Brain microvascular endothelial cell (primary cell): ENCODE results near the gene MAD1L1.
A peak's percentile ranks its signal among the peaks of the same experiment; 100 is the strongest.

ENCODE experiments used
- DNase-seq: peaks from one replicate; pipeline ENCODE4 v3.0.0-alpha.2; 2020
- H3K27ac ChIP-seq: fragments of 250-450 bp; sonication (Bioruptor Pico); 2 replicates; pipeline ENCODE4 v1.5.1; 2020; ENCODE audit warnings: mild to moderate bottlenecking, moderate library complexity
- H3K27me3 ChIP-seq: fragments of 250-450 bp; sonication (Bioruptor Pico); replicated peaks from 2 replicates; pipeline ENCODE4 v1.5.1; 2020; ENCODE audit warnings: mild to moderate bottlenecking
- H3K36me3 ChIP-seq: fragments of 250-450 bp; sonication (Bioruptor Pico); replicated peaks from 2 replicates; pipeline ENCODE4 v1.5.1; 2020; ENCODE audit warnings: mild to moderate bottlenecking
- H3K4me3 ChIP-seq: 2 replicates; pipeline ENCODE4 v1.5.1; 2011; ENCODE audit warnings: low read depth, mild to moderate bottlenecking, control low read depth, low read length, moderate library complexity
- CTCF ChIP-seq: IDR thresholded peaks from 2 replicates; pipeline ENCODE4 v1.5.1; 2011; ENCODE audit warnings: low read depth, mild to moderate bottlenecking, moderate library complexity, low read length, control low read depth, inconsistent platforms; ENCODE audit errors: missing control alignments
- in situ Hi-C: cut with HindIII; loops from 2 replicates; pipeline ENCODE4 v1.10.0; 2017; ENCODE audit warnings: low sequenced_read_pairs, low pct_ligation_motif_present

The MAD1L1 gene

GRCh38 chr7:2116989-2117591, 115.7 kb downstream of the MAD1L1 start:
- DNase-seq: no peak
- Histone ChIP-seq H3K4me3 (no peak overlapping the region), H3K27me3 (no peaks in the 10 kb centered on the region), H3K36me3 (no peaks in the 10 kb centered on the region), H3K27ac (no peak overlapping the region)
- in situ Hi-C loops: no loop called here
- no peak for TF ChIP-seq CTCF

- in situ Hi-C loops: no loop called here
Observed at GRCh38 chr7:2116448-2116810, 116.3 kb downstream of the MAD1L1 start.

GRCh38 chr7:2115760-2116447, 116.8 kb downstream of the MAD1L1 start:
- Histone ChIP-seq H3K4me3 (no peak overlapping the region), H3K27ac (no peak overlapping the region)

More at GRCh38 chr7:2116448-2116810, 116.3 kb downstream of the MAD1L1 start:
- no peak for TF ChIP-seq CTCF
- H3K27ac ChIP-seq: no peak overlapping the region
- H3K27me3 ChIP-seq: no peaks in the 10 kb centered on the region
- no peak for DNase-seq
- H3K4me3 ChIP-seq: no peak overlapping the region
- no peaks in the 10 kb centered on the region for H3K36me3 ChIP-seq

GRCh38 chr7:2114926-2115759, 117.6 kb downstream of the MAD1L1 start:
- DNase-seq: no peak
- Histone ChIP-seq H3K27ac (no peak overlapping the region), H3K4me3 (no peak overlapping the region), H3K36me3 (no peaks in the 10 kb centered on the region), H3K27me3 (no peaks in the 10 kb centered on the region)
- in situ Hi-C loops: no loop called here
- TF ChIP-seq CTCF: no peak

More at GRCh38 chr7:2115760-2116447, 116.8 kb downstream of the MAD1L1 start:
- in situ Hi-C loops: no loop called here
- DNase-seq: peak; percentile 37
- no peak for TF ChIP-seq CTCF
- Histone ChIP-seq H3K36me3 (no peaks in the 10 kb centered on the region), H3K27me3 (no peaks in the 10 kb centered on the region)

DNA sequence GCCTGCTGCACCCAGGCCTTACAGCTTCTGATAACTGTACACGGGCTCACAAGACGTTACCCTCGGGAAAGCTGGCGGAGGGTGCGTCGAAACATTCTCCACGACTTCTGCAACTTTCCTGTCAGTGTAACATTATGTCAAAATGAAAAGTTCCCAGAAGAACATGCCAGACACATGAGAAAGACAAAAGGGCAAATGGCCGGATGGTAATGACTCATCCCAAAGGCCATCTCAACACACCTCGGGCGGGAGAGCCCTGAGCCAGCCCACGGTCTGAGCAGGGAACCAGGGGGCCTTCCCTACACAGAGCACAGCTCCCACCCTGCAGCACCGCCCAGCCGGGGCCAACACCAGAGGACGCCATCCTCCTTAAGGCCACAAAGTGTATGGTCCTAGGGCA, 118.7 kb downstream of the MAD1L1 start:
- TF ChIP-seq CTCF: peak; percentile 35
- in situ Hi-C loops: no loop called here
- Histone ChIP-seq H3K27me3 (no peaks in the 10 kb centered on the region), H3K36me3 (no peaks in the 10 kb centered on the region), H3K27ac (peak overlapping the region; percentile 47), H3K4me3 (no peak overlapping the region)
- peak; percentile 71 for DNase-seq
